Renal cortex interstitium (tissue), 11 donors: ENCODE results near the gene LRRC17. TPM values are rescaled to one million over a fixed set of nuclear protein-coding genes. Genes with fewer than 3 reads are reported as not detected.
A peak's percentile ranks its signal among the peaks of the same experiment; 100 is the strongest.
"Not testable (repeated sequence)": the region's sequence is repeated elsewhere in the genome, so short reads cannot be mapped to it uniquely, and the experiment has no call there.

Experiments used
- DNase-seq, 11 donors: peaks; one replicate each; pipeline ENCODE4 v3.0.0-alpha.2; 2013; ENCODE audit warnings: low read depth in 9 of 11, low spot score in 4 of 11; ENCODE audit errors: extremely low read depth in 1 of 11
- polyA plus RNA-seq, 3 donors: library from polyadenylated mRNA; unstranded; fragments of 120-200 nt; gene quantifications; one replicate each; pipeline ENCODE4 v1.2.1, GENCODE V29; 2013; ENCODE audit not compliant: insufficient read length in 3 of 3

The LRRC17 gene
- polyA plus RNA-seq, 3 donors, result 65.5 to 86.7 (median 82.3) TPM

DNA sequence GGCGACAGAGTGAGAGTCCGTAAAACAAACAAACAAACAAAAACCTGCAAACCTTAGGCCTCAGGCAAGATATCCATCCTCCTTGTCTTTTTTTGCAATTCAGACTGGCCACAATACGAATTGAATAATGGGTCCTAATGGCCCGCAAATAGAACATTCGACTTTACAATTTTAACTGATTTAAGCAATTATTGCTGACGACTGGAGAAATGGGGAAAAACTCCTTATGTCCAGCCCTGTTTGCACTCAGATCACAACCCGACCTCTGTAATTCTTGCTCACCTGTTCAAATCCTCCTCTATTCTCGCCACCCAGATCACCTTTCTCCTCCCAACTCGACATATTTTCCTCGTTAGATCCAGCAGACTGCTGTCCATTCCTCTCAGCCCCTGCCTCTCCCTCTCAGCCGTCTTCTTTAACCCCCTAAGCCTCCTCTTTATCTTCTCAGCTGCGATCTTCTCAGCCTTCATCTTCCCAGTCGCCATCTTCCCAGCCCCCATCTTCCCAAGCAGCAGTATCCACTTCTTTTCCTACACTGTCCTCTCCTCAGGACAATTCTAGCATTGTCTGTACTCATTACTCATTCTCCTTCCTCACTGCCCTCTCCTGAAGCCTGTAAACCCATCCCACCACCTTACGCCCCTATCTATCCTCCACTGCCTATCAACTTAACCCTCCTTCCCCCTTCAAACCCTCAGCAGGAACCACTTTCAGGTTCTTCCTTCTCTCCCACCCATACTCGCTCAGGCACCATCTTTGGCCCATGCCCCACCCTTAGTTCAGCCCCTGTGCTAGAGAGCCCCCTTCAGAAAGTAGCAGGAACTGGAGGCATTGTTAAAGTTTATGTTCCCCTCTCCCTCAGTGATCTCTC, 61.8 kb downstream of the LRRC17 start:
- no peak for DNase-seq

DNA sequence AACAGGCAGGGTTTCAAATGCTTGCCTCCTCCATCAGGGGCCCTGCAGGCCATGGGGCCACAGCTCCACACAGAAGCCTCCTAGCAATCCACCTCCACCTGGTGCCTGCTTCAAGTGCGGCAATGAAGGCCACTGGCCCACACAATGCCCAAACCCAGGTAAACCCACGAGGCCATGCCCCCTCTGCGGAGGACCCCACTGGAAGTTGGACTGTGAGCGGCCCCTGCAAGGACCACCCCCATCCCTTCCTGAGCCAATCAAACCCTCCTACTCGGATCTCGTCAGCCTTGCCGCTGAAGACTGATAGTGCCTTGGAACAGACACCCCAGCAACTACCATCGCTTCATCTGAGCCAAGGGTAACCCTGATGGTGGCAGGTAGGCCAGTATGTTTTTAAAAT, 63.1 kb downstream of the LRRC17 start:
- DNase-seq, result no peak

DNA sequence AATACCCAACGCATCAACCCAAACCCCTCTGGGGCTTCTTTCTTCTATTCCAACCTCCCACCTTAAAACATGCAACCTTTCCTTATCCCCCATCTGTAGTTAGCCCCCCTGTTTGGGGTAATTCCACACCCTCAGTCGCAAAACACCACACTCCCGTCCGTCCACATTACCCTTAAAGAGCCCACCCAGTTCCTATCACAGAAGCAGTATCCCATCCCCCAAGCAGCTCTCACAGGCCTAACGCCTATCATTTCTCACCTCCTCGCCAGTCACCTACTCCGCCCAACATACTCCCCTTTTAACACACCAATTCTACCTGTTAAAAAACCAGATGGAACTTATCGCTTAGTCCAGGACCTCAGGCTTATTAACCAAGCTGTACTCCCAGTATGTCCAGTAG, 63.7 kb downstream of the LRRC17 start:
- no peak for DNase-seq

DNA sequence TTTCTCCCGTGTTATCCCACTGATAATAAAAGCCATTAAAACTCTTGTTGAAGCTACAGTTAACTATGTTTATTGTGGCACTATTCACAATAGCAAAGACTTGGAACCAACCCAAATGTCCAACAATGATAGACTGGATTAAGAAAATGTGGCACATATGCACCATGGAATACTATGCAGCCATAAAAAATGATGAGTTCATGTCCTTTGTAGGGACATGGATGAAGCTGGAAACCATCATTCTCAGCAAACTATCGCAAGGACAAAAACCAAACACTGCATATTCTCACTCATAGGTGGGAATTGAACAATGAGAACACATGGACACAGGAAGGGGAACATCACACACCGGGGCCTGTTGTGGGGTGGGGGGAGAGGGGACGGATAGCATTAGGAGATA, 64.8 kb downstream of the LRRC17 start:
- not testable (repeated sequence) for DNase-seq

DNA sequence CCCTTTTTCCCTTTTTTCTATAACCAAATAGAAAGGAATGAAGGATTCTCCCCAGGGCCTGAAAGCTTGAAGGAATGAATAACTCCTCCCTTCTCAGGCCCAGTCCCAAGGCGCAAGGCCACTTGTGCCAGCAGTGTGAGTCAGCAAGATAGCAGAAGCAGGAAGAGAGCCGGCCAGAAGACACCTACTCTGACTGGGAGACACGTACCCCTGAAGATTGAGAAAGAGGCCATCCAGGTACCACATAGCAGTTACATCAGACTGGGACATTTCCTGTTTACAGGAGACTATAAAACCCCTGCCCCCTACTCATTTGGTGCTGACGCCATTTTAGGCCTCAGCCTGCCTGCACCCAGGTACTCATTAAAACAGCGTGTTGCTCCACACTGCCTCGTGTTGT, 65.5 kb downstream of the LRRC17 start:
- no peak for DNase-seq

DNA sequence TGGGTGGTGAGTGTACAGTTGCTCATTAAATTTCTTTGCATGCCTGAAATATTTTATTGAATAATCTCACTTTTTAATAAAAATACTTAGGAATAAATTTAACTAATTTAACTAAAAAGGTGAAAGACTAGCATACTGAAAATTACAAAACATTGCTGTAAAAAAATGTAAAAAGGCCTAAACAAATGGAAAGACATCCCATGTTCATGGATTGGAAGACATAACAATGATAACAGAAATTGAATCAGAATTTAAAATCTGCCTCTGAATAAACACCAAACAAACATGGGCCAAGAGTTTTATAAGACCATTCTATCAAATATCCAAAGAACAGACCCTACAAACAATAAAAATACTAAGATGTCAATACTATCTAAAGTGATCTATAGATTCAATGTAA, 66.9 kb downstream of the LRRC17 start:
- DNase-seq, result no peak

DNA sequence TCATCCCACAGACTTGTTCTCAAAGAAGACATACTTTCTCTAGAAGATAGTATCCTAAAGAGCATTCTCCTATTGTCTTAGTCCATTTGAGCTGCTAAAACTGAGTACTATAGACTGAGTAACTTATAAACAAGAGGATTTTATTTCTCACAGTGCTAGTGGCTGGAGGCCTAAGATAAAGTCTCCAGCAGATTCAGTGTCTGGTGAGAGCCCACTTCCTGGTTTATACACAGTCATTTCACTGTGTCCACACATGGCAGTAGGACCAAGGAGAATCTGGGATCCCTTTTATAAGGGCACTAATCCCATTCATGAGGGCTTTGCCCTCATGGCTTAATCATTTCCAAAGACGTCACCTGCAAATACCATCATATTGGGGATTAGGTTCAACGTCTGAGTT, 68.7 kb downstream of the LRRC17 start:
- DNase-seq, result no peak

DNA sequence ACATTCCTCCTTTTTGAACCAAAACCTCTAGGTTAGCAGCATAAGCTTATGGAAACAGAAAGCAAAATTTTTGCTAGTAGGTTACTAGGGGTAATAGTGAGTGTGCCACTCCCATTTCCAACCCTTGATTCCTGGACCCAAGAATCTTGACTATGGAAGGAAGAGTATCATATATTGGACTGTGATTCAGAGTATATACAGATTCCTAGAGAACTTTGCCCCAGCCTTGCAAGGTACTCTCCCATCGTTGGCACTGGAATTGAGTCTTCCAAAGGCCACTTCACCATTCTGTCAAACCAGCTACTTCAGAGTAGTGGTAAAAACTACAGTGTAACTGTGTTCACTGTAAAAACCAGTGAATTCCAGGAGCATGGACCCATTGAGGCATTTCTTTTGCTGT, 69.4 kb downstream of the LRRC17 start:
- no peak for DNase-seq

DNA sequence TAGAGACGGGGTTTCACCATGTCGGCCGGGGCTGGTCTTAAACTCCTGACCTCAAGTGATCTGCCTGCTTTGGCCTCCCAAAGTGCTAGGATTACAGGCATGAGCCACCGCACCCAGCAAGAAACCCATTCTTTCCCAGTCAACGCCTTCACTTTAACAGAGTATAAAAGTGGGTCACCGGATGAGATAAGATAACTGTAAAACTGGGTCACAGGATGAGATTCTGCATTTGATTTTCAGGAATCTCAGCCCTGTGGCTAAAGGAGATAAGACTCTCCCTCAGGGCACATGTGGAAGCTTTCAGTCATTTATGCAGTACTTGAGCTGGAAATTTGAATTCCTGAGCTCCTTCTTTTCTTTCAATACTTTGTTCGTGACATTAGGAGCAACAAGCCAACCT, 70.8 kb downstream of the LRRC17 start:
- no peak for DNase-seq

DNA sequence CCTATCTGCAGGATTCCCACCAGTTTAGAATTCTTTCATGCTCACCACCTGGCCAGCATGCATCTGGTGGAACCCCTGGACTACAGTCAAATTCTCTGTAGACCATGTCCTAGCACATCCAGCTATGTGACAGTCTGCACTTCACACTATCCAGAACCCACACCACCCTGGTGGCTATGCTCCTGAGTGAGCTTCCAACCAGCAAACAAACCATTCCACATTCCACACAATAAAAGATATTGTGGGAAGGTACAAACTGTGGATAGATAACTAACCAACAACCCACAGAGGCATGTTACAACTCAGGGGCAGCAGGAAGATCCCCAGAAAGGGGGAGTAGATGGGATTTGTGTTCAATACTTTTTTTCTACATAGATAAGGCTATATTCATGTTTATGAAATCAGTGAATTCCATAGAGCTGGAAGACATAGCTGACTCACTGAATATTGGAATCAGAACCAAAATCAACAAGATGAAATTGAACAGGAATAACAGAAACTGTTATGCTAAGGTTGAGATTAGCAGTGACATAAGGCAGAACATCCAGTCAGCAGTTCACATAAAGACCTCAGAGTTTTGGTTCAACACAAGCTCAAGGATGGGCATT, 72.5 kb downstream of the LRRC17 start:
- no peak for DNase-seq

DNA sequence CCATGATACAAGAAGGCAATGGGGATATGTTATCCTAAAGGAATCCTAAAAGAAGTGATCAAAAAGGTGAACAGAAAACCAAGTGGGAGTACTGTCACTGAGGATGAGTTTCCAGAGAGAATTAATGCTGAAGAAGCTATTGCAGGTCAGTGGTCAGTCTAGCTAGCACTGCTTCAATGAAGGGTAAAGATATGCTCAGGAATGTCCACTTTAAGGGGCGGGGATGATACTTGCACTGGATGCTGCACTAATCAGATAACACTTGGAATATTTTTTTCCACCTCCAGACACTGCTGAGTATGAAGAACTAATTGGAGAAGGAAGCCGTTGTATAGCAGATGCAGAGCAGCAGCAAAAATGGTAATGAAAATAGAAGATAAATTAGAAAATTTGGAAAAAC, 75.3 kb downstream of the LRRC17 start:
- no peak for DNase-seq

DNA sequence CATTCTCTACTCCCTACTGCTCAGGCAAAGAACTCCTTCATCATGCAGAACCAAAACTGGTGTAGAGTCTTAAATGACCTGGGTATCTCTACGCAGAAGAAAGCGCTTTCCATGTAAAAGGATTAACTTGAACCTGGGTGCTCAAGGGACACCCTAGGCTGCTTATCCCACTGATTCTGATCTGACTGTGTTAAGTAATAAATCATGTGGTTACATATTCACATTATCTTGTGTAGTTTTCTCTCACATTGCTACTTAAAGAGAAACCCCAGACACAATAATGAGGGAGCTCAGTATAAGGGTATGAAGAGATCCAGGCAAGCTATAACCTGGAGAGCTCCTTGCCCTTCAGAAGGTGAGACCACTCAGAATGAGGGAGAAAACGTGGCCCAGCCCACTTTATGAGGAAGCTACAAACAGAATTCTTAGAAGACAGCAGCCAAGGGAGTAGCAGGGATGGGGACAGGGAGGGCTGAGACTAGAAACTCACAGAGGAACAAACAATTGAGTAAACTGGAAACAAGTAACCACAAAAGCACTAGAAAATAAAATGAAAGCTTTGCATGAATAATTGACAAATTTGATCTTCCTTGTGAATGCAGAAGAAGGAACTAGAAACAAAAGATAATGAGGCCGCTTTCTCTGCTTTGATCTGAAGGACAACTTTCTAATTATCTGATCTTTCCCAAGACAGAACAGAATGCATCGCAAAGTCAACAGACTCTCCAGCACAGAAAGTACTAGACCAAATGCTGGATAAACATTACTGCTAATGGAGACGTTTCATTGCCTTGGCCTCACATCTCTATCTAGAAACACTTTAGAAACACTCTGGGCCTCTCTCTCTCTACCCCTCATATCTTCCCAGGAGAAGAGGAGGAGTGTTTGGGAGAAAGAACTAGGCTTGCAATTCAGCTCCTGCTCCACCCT, 76.1 kb downstream of the LRRC17 start:
- no peak for DNase-seq

DNA sequence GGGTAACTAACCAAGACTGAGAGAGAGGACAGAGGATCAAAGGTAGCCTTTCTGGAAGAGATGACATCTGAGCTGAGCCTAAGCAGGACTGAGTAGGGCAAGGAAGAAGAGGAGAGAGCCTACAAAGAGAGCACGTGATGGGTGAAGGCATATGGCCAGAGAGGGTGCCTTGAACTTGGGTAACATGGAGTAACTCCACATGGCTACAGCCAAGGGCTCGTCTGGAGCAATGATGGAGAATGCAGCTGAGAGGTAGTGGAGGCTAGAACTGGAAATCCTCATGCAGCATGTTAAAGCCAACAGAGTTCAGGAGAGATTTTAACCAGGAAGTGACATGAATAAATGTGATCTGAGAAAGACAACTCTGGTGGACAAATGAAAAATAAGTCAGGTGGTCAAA, 77.8 kb downstream of the LRRC17 start:
- no peak for DNase-seq

DNA sequence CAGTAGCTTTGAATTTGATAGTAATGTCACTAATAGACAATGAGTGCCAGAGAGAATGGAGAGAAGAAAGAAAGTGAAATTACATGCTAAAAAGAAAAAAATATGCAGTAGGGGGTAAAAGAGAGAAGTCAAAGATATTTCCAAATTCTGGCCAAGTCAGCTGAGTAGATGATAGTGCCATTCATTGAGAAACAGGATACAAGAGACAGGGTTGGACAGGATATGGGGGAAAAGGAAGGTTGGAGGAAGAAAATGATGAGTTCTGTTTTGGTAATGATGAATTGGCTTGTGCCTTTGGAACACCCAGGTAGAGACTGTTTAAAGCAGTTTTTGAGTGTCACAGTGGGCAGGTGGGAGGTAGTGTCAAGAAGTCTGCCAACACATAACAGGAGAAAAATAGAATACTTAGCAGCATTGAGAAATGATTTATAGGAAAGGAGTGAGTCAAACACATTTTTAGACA, 78.3 kb downstream of the LRRC17 start:
- no peak for DNase-seq

DNA sequence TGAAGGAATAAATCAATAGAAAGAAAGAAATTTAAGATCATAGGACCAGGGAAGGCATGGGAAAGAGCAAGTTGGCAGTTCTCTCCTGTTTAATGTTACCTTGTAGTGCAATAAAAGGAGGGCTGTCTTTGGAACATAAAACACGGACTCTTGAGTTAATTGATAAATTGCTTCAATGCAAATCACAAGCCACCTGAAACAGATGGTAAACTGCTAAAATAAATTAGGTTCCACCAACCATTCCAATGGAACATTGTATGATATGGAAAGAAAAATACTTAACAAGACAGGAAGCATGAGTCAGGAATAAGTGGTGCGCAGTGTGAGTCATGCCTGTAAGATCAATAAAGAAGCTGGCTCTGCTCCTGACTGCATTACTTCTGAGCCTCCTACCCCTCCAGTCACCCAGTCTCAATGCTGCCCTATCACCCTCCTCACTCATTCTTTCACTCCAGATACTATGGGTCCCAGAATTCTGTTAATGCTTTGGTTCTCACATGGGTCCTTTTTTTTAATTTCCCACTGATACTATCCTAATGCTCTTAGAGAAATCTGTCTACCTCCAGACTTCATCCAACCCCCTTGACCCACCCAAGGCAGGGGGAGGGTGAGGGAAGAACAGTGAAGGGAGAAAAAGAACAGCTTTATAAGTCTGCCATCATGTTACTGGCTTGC, 78.9 kb downstream of the LRRC17 start:
- DNase-seq, result no peak

DNA sequence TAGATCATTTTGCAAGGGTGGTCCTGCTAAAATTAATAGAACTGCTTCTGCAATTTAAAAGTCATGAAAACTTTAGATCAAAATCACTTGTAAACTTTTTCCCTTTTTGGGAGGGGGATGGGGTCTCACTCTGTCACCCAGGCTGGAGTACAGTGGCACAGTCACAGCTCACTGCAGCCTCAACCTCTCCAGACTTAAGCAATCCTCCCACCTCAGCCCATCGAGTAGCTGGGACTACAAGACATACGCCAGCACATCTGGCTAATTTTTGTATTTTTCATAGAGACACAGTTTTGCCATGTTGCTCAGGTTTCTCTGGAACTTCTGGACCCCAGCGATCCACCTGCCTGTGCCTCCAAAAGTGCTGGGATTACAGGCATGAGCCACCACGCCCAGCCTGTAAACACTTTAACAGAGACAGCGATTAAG, 79.7 kb downstream of the LRRC17 start:
- no peak for DNase-seq

DNA sequence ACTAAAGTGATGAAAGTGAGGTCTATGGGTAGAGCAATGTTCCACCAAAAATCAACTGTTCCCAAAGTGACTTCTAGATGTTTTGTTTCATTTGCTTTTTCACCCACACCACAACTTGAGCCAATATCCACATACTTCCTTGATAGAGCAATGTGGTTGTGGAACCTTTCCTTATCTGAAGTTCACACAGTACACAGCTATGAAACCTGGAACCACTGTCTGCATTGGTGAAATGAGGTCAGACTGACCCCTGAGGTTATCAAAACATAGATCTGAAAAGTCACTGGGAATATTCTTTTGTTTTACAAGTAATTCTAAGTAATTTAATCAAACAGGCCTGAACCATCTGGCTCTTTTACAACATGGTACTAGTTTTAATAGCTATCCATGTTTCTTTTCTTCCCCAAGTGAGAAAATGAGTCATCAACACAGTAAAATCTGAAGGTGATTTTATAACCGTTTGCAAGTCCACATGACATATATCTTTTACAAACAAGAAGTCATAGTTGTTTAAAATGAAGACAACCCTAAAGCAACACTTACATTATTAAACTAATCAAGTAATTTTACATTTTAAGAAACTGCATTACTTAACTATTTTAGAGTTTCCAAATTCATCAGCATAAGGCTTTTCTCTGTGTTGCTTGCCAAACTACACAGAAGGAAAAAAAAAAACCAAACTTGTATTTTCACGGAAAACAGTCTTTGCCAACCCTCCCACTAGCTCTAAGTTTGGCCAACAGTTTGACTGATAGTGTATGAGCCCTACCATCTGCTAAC, 80.3 kb downstream of the LRRC17 start:
- peak in 9 of 11 donors; percentile 17 to 40 (median 25) for DNase-seq

DNA sequence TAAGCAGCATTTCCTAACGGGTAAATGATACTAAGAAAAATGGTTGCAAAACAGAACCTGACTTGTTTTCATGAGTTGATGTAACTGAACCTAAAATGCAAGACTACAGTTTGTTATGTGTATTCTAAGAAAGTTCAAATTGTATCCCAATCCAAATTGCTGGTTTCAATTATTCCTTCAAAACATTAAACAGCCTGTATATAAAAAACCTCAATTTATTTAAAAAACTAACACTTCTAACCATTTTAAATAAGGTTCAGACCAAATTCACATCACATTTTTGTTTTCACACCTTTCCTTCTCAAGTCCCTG, 80.9 kb downstream of the LRRC17 start:
- DNase-seq, result no peak

DNA sequence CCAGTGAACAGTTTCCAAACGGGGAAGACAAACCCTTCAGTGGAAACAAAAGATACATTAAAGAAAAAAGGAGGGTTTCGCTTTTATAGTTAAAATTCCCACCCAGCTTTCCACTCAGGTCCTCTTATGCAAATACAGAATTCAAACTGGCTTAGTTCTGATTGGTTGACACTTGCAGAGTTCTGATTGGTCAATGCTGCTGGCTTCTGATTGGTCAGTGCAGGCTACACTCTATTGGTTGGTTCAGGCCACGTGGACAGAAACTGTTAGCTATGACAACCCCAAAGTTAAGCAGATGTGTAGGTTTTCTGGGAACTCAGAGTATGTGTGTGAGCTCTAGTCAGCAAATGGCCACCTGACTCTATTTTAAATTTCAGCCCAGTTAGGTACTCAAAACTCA, 81.8 kb downstream of the LRRC17 start:
- no peak for DNase-seq
